Stimulated activated CD8-positive, alpha-beta memory T cell treated with anti-CD3 and anti-CD28 coated beads, Interleukin-7, amount 100 ng/mL, for 24 hours (primary cell): ENCODE measurements around the gene BCAS3.

ENCODE experiments used
- DNase-seq: peaks from one replicate; pipeline ENCODE4 v3.0.0-alpha.2; 2020; ENCODE audit warnings: low read depth

BCAS3 gene

GRCh38 chr17:61322325-61323002 lies 644.8 kb downstream of the BCAS3 start:
- no peak for DNase-seq

GRCh38 chr17:61323003-61323908 lies 645.6 kb downstream of the BCAS3 start:
- DNase-seq: no peak

- no peak for DNase-seq
Measured at GRCh38 chr17:61323909-61324868, 646.5 kb downstream of the BCAS3 start.

- DNase-seq: no peak
Measured at GRCh38 chr17:61324950-61325349, 647.3 kb downstream of the BCAS3 start.

- no peak for DNase-seq
Measured at GRCh38 chr17:61325382-61326073, 647.9 kb downstream of the BCAS3 start.

- DNase-seq: no peak
Measured at GRCh38 chr17:61326330-61326729, 648.7 kb downstream of the BCAS3 start.

- DNase-seq: no peak
Measured at GRCh38 chr17:61328351-61328750, 650.7 kb downstream of the BCAS3 start.

- no peak for DNase-seq
Measured at GRCh38 chr17:61330174-61331150, 652.8 kb downstream of the BCAS3 start.

GRCh38 chr17:61331178-61331577 lies 653.5 kb downstream of the BCAS3 start:
- DNase-seq: no peak

GRCh38 chr17:61331886-61332285 lies 654.2 kb downstream of the BCAS3 start:
- no peak for DNase-seq

- no peak for DNase-seq
Measured at GRCh38 chr17:61333136-61333535, 655.5 kb downstream of the BCAS3 start.

GRCh38 chr17:61334673-61335072 lies 657.0 kb downstream of the BCAS3 start:
- no peak for DNase-seq

- DNase-seq: no peak
Measured at GRCh38 chr17:61335105-61335844, 657.6 kb downstream of the BCAS3 start.

- no peak for DNase-seq
Measured at GRCh38 chr17:61335845-61336655, 658.4 kb downstream of the BCAS3 start.

- no peak for DNase-seq
Measured at GRCh38 chr17:61337290-61337689, 659.6 kb downstream of the BCAS3 start.

GRCh38 chr17:61338000-61338798 lies 660.5 kb downstream of the BCAS3 start:
- DNase-seq: no peak

- no peak for DNase-seq
Measured at GRCh38 chr17:61338874-61339478, 661.3 kb downstream of the BCAS3 start.
